ENCODE results near the gene ACMSD.
"Not testable (repeated sequence)": the region's sequence is repeated elsewhere in the genome, so short reads cannot be mapped to it uniquely, and the experiment has no call there.

ACMSD gene

DNA sequence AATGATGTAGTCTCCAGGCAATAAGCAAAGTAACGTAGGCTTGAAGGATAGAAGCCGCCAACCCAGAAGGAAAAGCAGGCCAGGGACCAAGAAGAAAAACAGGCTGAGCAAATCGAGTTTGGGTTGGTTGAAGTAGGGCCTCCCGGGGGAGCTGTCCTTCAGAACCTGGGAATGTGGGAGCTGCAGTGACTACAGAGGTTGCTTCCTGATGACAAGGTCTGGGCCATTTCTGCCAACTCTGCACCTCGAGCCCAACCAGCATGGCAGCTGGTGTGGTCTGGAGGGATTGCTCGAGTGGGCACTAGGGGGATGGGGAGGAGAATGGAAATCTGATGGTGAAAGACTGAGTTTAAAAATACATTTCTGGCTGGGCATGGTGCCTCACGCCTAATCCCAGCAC, 14.1 kb downstream of the ACMSD start:
- no peak for DNase-seq

DNA sequence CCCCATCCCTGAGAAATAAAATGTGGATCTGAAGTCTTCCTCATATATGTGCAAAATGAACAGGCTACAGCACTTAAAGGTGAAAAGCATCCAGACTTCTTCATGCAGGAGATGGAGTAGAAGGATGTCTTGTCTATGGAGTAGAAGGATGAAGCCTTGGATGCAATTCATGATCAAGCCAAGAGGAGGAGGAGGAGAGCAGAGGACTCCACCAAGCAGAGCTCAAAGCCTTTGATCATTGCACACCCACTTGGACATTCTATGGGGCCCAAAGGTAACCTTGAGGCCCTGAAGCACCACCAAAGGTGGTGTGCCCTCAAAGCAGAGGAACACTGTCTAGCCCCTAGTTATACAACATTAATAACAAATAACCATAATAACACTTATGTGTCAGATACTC, 17.3 kb downstream of the ACMSD start:
- DNase-seq: no peak

DNA sequence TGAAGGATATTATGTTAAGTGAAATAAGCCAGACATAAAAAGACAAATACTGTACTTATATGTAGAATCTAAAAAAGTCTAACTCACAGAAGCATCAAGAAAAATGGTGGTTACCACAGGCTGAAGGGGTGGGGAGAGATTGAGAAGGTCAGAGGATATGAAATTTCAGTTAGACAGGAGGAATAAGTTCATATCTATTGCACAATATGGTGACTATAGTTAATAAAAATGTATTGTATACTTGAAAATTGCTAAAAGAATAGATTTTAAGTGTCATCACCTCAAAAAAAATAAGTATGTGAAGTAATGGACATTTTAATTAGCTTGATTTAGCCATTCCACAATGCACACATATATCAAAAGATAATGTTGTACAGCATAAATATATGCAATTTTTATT, 19.8 kb downstream of the ACMSD start:
- DNase-seq: no peak

DNA sequence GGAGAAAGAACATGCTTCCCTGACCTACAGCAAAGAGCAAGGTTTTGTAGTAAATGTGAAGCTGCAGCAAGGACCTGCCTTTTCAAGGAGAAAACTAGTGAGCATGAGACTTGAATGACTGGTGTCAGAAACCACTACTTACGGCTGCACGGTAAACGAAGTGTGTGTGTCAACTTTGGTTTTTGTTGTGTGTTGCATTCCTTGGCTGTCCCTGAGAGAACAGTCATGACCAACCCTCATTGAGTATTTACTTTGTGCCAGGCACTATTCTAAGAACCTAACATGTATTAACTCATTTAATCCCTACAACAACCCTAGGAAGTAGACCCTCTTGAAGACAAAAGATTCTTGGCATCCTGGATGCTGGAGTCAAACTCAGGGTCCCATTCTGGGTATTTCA, 22.8 kb downstream of the ACMSD start:
- DNase-seq: no peak

DNA sequence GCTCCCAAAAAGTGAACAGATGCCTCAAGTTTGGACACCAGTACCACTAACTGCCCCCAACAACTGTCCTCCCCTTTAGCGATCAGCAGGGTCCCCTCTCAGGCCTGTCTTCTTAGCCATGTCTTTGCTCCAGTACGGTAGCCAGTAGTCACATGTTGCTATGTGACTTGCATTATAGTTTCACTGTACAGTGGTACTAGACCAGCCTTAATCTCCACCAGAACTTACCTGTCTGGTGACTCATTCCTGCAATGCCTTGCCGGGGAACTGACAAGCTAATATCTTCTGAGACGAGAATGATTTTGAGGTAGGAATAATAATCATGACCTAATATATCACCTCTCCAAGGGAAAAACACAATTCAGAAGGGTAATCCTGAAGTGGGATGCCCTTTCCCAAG, 23.7 kb downstream of the ACMSD start:
- no peak for DNase-seq

DNA sequence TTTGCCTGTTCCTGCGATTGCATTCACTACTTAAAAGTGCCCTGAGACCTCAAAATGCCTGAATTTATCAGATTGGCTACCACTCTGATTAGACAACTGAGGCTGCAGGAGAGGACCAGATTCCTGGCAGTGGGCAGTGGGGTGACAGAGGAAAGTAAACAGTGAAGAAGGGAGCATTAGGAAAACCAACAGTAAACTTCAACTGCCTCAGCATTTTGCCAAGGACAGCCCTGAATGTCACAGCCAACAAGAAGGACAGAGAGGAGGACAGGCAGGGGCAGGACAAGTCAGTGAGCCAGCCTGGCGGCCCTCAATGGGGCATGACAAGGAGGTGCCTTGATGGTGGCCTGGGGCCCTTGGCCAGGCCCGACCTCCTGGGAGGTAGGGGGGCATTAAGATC, 24.3 kb downstream of the ACMSD start:
- DNase-seq: no peak

DNA sequence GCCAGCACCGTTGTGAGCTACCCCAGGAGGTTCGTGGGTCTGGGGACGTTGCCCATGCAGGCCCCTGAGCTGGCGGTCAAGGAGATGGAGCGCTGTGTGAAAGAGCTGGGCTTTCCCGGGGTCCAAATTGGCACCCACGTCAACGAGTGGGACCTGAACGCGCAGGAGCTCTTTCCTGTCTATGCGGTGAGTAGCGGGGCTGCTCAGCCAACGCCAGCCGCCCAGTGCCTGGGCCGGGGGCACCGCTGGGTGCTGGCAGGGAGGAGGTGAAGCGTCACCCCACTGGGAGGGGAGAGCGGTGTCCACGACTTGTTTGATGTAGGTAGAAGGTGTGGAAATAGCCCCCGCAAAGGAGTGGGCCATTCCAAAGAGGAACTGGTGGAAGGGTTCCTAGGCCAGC, 25.0 kb downstream of the ACMSD start:
- DNase-seq: no peak

DNA sequence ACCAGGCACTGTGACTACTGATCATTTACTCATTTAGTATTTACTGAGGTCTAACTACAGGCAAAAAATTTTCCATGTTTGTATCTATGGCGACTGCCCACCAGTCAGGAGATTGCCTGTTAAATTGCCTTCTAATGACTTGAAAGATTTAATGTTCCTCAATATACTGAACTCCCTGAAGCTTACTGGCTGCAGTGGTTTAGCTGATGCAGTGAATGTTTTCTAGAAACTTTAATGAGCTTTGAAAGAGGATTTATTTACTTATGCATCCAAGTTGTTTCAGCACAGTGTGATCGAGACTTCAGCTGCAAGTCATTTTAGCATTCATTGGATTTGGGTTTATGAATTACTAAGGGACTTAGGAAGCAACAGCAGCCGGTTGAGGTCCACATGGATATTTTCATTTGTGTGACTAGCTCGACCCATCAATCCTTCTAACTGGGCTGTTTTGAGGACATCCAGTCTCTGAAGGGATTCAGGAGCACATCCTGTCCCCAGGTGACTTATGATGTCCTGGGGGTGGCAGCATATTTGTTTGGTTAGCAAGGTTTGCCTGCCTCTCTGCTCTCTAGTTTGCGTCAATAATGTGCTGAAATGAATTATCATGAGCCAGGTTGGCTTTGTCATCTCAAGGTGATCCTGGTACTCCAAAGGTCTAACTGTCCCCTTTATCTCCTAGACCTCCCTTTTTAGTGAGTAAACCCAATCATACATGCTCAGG, 26.8 kb downstream of the ACMSD start:
- DNase-seq: no peak

DNA sequence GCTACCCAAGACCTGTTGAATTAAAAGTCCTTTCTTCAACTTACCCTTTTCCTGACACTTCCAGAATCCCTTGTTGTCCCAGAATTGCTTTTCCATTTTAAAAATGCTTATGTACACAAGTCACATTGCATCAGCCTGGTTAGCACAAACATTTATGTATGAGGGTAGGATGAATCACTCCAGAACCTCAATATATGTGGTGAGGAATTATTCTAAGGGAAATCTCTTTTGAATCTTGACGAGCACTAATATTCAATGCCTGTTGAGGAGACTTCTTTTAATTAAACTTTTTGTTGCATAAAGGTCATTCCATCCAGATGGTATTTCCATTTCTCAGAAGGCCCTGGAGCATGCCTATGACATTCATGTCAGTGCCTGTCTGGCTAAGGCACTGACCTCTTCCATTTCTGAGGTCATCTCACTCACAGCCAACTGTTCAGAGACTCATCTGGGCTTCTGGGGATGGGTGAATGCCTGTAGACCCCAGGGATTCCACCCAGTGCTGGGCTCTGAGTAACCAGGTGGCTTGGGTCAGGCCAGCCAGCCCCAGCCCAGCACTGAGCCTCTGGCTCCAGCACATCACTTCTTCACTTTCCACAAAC, 28.2 kb downstream of the ACMSD start:
- DNase-seq: no peak

DNA sequence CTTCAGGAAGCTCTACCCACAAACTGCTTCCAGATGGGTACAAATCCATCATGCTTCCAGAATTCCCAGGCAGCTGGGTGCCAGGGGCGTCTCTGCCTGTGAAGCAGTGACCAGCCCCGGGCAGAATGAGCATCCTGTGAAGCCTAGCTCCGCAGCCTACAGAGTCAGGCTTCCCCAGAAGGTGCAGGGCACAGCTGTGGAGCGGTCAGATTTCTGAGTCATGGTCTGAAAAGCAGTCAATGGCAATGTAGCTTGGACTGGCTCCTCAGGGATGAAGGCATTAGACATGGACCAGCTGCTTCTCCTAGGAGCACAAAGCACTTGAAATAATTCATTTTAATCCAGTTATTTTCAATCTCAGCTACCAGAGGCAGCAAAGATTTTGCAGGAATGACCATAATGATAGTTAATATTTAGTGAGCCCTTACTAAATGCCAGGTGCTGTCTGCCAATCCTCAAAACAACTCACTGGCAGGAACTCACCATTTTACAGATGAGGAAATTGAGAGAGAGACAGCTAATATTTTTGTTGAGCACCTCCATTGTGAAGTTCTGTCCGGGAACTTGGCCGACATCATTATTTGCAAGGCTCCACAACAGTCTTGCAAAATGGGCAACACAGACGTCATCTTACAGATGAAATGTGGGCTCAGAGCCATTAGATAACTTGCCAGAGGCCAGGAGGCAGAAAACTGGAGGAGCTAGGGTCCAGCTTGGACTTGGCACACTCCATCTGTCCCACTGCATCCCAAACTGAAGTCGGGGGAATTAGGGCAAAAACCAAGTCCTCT, 31.7 kb downstream of the ACMSD start:
- DNase-seq: no peak

DNA sequence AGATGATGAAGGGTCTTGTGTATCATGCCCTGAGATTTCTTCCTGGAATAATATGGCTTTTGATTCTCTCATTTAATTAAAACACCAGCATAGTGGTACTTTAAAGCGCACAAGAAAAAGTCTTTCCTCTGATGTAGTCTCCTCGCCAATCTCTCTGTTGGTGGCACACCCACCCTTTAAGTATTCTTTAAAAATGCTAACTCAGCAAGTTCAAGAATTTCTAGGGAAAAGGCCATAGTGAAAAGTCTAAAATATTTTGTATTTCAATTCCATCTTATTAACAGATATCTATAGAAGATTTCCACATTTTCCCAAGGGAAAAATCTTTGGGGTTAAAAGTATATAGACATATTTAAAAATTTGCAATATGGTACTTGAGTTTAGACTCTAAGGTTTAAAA, 34.7 kb downstream of the ACMSD start:
- DNase-seq: no peak

DNA sequence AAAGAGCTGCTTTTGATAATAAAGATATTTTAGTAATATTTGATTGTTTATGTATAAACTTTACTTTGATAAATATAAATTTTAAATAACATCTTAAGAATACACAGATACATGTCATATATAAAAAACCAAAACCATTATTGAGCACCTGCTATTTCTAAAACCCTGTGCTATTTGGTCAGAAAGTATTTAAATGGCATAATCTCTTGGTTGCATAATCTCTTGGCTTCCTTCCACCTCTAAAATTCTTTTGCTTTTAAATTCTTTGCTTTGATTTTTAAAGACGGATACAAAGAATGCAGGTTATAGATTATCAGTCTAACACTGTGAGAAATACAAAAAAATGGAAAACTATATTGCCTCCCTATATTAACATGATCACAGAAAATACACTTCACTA, 36.9 kb downstream of the ACMSD start:
- no peak for DNase-seq

DNA sequence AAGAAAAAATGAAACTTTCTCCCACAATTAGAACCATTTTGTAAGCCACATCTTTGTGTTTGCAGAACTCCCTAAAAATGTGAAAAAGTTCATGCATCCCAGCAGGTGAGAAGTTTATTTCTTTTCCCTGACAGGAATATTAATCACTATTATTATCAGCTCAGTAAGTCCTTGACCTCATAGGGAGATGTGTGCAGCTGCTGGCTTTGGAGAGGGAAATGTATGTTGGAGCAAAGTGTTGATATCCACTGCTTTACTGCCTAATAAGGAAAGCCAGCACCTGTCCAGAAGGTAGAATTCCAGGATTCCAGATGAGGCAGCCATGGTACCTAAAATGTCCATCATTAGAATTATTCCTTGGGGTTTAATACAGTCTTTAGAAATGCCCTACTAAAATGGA, 44.4 kb downstream of the ACMSD start:
- DNase-seq: no peak

DNA sequence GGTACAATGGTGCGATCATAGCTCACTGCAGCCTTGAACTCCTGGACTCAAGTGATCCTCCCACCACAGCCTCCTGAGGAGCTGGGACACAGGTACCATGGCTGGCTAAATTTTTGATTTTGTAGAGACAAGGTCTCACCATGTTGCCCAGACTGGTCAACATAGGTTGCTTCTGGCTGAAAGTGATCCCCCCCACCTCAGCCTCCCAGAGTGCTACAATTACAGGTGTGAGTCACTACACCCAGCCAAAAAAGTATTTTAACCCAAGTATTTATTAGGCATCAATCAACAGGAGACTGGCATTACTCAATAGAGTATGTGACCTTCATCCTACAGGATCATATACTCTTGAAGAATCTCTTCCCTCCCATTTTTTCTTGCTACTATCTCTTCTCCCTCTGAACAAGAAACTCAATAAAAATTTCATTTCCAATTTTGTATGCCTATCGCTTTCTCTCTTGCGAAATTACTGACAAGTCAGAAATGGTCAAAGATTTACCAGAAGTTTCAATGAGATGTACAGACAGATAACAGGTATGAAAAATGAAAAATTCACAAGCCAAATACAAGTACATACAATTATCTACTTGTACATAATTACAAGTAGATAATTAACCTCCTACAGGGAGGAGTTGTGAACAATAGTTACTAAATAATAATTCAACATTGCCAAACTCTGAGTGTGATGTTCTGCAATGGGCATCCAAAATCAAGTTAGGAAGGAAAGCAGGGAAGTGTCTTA, 45.3 kb downstream of the ACMSD start:
- DNase-seq: peak in 1 of 2 donors; percentile 52

DNA sequence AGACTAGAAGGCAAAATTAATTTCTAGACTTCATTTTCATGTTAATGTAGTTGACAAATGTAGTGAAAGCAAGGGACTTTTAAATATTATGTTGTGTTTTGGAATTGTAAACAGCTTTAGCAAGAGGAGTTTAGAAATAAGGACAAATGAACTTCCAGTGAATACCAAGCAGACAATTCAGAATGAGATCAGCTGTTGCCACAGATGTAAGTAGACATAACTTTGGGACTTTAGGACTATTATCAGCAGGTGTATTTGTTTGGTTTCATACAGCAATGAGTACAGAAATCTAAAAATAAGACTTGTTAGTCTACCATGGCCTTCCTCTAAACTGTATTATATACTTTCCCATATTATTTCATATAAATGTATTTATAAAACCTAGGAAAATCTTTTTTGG, 46.0 kb downstream of the ACMSD start:
- DNase-seq: no peak

DNA sequence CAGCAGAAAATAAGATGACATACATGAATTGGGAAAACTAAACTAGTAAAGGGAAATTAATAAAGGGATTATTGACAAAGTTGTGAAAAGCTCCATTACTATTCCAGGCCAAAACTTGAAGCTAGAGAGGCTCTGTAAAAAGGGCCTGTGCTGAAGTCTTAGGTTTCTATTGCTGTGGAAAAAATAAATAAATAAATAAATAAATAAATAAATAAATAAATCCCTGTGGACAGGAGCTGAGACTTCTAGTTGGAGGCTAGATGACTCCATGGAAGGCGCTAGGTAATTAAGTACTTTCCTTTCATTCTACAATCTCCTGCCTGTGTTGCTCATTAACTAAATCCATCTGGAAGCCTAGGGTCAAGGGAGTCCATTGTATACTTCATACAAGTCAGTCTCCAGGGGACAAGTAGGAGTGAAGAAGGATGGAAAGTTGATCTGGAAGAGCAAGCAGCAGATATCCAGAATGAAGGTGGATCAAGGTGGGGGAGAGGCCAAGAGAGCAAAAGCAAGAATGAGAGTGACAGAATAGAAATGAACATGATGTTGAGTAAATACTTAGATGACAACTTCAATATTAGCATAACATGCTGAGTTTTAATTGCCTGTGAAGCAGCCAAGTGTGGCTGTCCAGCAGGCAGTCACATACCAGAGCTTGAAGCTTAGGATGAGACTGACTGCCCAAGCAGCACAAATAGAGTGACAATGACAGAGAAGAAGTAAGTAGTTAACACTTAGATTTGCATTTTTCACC, 54.0 kb downstream of the ACMSD start:
- DNase-seq: no peak

DNA sequence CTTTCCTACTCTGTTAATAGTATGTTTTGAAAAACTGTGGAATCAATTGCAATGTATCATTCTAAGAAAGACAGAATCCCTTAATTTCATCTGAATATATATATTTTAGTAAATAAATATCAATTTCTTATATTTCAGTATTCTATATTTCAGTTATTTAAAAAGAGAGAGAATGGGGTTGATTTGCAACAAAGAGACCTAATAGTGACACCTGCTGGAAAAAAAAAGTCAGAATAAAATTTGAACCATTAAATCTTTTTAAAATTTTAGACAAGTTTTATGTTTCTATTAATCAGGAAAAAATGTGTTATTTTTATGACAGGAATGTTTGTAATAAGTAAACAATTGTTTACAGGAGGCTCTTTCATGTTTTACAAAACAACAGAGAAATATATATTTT, 59.5 kb downstream of the ACMSD start:
- peak in 1 of 2 donors; percentile 43 for DNase-seq

DNA sequence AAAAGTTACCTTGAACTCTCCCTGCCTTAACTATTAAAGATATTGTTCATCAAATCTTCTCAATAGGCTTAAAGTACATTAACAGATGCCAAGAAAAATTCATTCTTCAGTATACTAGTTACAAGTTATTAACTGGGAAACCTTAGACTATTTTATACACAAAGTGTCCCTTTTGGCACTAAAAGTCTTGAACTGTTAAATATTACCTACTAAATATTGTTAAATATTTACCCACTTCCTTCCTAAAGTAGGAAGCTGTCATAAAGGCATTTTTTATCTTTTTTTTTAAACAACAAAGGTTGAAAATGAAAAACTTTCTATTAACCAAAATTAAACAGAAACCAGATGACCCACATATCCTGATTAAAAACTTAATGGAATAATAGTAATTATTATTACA, 60.8 kb downstream of the ACMSD start:
- no peak for DNase-seq

DNA sequence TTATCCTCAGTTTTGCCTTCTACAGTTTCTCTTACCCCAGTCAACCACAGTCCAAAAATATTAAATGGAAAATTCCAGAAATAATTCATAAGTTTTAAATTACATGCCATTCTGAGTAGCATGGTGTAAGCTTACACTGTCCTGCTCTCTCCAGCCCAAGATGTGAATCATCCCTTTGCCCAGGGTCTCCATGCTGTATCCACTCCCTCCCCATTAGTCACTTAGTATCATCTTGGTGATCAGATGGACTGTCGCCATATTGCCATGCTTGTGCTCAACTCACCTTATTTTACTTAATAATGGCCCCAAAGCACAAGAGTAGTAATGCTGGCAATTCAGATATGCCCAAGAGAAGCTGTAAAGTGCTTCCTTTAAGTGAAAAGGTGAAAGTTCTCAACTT, 61.7 kb downstream of the ACMSD start:
- DNase-seq: no peak

DNA sequence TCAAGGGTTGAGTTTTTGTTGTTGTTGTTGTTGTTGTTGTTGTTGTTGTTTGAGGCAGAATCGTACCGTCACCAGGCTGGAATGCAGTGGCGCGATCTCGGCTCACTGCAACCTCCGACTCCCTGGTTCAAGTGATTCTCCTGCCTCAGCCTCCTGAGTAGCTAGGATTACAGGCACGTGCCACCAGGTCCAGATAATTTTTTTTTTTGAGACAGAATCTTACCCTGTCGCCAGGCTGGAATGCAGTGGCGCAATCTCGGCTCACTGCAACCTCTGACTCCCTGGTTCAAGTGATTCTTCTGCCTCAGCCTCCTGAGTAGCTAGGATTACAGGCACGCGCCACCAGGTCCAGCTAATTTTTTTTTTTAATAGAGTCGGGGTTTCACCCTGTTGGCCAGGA, 65.3 kb downstream of the ACMSD start:
- not testable (repeated sequence) for DNase-seq

DNA sequence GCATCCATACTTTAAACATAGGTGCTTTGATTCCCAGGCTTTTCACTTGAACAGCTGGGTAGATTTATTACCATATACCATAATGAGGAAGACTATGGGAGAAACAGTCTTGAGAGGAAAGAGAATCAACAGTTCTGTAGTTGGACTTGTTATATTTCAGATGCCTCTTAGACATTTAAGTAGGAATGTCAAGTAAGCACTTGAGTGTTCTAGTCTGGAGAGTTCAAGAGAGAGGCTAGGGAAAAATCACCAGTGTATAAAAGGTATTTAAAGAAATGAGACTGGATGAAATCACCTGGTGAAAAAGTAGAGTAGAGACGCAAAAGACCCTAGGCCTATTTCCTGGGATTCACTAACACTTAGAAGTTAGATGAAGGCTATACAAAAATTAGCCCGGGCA, 66.8 kb downstream of the ACMSD start:
- no peak for DNase-seq

DNA sequence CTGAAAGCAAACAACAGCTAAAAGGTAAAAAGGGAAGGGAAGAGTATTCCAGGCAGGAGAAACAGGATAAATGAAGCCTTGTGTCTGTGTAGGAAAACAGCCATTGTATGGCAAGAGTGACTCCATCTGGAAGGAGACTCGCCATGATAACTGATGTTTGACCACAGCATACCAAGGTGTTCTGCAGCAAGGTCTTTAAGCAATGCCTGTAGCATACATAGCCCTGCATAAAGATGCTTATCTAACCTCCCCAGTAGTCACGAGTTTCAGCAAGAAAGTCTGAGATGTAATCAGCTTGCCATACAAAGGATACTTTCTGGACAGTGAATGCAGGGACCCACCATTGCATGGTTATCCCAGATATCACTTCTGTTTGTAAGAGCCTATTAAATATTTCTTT, 68.3 kb downstream of the ACMSD start:
- no peak for DNase-seq
